Astrocyte of the cerebellum (primary cell): Measurements from ENCODE around the gene P2RX6.

ENCODE experiments used
- DNase-seq: peaks from one replicate; pipeline ENCODE4 v3.0.0-alpha.2; 2011; ENCODE audit warnings: low read depth
- H3K4me3 ChIP-seq: 2 replicates; pipeline ENCODE4 v1.5.1; 2011; ENCODE audit warnings: mild to moderate bottlenecking, low read depth, low read length, moderate library complexity
- in situ Hi-C: cut with HindIII; loops from 2 replicates; pipeline ENCODE4 v1.10.0; 2017; ENCODE audit warnings: low sequenced_read_pairs
- TF ChIP-seq, protein P1 (sequence below): IDR thresholded peaks from 2 replicates; pipeline ENCODE4 v1.5.1; 2012; ENCODE audit warnings: low read length, low read depth, moderate library complexity, mild to moderate bottlenecking; ENCODE audit errors: missing control alignments

P2RX6 gene

DNA sequence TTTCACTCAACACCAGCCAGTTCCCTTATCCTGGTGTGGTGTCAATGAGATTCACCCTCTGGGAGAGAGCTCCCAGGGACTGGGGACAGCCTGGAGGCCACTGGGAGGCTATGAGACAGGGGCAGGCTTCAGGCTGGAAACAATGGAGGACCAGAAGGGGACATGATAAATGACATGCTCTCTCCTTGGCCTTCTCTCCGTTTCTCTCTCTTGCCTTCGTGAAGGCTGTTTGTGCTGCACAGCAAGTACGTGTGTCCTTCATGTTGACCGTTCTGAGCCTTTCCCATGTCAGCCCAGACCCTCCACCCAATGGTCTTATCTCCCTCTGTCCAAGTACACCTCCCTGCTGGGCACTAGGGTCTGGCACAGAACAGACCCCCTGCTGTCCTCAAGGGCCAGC is 34.4 kb upstream of the P2RX6 start:
- in situ Hi-C loops: loop anchor here (10.0 kb wide), 1 partner anchor 96 kb away; no protein-coding TSS in a partner anchor
- no peak for DNase-seq
- H3K4me3 ChIP-seq: no peak overlapping the region
- TF ChIP-seq, protein P1, sequence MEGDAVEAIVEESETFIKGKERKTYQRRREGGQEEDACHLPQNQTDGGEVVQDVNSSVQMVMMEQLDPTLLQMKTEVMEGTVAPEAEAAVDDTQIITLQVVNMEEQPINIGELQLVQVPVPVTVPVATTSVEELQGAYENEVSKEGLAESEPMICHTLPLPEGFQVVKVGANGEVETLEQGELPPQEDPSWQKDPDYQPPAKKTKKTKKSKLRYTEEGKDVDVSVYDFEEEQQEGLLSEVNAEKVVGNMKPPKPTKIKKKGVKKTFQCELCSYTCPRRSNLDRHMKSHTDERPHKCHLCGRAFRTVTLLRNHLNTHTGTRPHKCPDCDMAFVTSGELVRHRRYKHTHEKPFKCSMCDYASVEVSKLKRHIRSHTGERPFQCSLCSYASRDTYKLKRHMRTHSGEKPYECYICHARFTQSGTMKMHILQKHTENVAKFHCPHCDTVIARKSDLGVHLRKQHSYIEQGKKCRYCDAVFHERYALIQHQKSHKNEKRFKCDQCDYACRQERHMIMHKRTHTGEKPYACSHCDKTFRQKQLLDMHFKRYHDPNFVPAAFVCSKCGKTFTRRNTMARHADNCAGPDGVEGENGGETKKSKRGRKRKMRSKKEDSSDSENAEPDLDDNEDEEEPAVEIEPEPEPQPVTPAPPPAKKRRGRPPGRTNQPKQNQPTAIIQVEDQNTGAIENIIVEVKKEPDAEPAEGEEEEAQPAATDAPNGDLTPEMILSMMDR: no peak

DNA sequence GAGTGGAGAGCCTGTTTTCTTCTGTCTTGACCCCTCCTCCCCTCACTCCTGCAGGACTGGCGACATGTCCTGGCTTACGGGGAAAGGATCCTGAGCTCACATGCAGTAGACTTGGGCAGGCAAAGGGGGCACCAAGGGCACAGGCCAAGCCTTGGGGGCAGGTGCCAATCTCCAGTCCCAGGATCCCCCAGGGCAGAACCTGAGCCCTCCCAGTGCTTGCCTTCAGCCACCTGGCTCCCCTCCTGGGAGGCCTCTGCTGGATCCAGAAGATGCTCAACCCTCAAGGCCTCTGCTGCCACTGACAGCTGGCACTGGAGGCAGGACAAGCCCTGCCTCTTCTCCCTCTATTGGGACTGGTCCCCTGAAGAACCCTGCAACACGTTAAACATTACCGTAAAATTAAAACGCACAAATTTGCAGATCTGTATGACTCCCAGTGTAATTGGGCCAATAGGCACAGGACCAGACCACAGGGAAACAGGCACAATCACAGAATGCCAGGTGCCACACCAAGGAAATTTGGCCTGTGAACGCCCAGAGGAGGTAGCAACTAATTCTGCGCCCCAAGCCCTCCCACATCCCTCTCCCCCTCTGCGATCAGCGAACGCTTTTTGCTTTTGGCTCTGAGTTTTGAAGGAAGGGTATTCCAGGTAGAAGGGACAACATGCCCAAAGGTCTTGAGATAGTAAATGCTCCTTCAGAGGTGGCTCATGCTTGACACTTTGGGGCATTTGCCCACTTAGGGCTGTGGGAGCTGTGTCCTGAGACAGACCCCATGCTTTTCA is 33.8 kb upstream of the P2RX6 start:
- in situ Hi-C loops: loop anchor here (10.0 kb wide), 1 partner anchor 96 kb away; no protein-coding TSS in a partner anchor
- TF ChIP-seq, protein P1: no peak
- H3K4me3 ChIP-seq: peak overlapping the region; percentile 90
- DNase-seq: no peak

DNA sequence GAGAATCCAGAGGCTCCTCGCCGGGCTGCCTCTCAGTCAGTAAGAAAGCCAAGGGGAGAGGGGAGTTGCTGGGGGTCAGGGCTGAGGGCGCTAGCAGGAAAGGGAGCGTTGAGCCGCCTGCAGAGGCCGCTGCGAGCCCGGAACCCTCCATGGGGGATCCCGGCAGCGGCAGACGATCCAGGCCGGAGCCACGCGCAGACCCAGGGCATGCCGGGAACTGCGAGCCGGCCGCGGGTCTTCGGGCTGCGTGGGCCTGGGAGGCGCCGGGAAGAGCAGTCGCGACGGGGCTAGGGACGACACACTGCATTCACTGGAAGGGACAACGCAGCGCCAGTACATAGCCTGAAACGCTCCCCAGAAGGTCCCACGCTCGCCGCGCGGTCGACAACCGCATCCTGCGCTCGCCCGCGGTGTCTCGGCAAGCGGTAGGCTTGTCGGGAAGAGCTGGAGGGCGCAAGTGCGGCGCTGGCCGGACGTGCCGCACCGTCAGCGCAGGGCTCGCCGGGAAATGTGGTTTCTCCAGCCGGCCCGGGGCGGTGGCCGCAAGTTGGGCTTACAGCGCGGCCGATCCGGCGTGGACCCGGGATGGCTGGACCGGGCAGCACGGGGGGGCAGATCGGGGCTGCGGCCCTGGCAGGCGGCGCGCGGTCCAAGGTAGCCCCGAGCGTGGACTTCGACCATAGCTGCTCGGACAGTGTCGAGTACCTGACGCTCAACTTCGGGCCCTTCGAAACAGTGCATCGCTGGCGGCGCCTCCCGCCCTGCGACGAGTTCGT is 33.0 kb upstream of the P2RX6 start, which contains the start of gene LZTR1:
LZTR1 (plus strand) TSS at position 511 of the 776 bp plus-strand sequence; CDS start at position 586, 75 bp downstream.
- H3K4me3 ChIP-seq: peak within 1 kb of the TSS; percentile 90
- TF ChIP-seq, protein P1: peak; percentile 68
- in situ Hi-C loops: loop anchor here (10.0 kb wide), 1 partner anchor 97 kb away; no protein-coding TSS in a partner anchor
- peak; percentile 55 for DNase-seq

DNA sequence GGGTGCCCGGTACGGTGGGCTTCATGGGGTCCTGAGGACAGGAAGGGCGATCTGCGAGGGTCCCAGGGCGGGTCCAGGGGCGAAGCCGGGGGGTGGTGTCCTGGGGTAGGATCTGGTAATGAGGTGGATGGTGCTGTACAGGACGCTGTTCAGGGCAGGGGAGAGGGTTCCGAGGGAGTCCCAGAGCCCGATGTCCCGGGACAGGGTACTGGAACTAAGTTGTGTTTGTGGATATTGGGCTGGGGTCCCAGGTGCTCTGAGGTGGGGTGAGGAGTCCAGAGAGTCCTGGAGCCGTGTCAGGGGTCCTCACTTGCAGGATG is 32.4 kb upstream of the P2RX6 start:
- in situ Hi-C loops: loop anchor here (10.0 kb wide), 1 partner anchor 98 kb away; no protein-coding TSS in a partner anchor
- peak overlapping the region; percentile 90 for H3K4me3 ChIP-seq
- DNase-seq: no peak
- TF ChIP-seq, protein P1: no peak

DNA sequence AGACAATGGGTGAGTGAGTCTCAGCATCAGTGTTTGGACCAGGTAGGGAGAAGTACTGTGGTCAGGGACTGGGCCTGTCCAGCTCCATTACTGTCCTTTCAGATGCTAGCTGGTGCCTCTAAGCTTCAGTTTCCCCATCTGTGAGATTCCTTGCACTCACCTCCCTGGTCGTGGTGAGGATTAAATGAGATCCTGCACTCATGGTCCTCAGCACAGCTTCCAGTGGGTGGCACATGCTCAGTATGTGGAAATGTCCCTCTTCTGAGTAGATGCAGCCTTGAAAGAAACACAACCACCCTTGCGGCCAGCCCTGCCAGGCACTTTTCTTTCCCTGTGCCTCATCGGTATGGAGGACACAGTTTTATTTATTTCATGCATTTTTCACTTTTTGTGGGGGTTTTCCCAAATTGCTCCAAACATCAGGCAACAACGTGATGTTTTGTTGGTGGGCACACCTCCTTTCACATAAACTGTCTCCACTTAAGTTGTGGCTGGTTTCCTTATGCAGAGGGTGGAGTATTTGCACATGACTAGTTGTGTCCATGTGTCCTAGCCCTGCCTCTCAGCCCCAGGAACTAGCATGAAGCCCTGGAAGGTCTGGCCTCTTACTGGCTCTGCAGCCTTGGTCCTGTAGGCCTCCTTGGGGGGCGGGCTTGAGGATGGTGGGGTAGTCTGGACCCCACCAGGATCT is 31.7 kb upstream of the P2RX6 start:
- no peak for DNase-seq
- peak overlapping the region; percentile 90 for H3K4me3 ChIP-seq
- TF ChIP-seq, protein P1: no peak
- in situ Hi-C loops: loop anchor here (10.0 kb wide), 1 partner anchor 98 kb away; no protein-coding TSS in a partner anchor

DNA sequence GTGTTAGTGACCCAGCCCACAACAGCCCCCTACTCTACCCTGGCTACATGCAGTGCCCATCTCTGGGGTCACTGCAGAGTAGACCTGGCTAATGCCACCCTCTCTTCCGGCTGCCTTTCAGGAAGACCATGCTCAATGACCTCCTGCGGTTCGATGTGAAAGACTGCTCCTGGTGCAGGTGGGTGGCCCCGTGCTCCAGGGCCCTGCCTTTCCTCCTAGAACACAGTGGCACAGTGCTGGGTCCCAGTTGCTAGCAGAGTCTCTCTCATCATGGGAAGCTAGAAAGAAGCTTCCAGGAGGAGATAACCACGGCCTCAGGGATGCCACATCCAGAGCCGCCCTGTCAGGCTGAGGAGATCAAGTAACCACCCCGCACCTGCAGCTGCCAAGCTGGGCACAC is 29.2 kb upstream of the P2RX6 start:
- DNase-seq: no peak
- no peak overlapping the region for H3K4me3 ChIP-seq
- TF ChIP-seq, protein P1: no peak
- in situ Hi-C loops: loop anchor here (10.0 kb wide), 1 partner anchor 101 kb away; no protein-coding TSS in a partner anchor
